Gastrocnemius medialis (tissue), 4 donors: Measurements from ENCODE around the gene DOCK7.

Source experiments
- POLR2A ChIP-seq, 2 donors: fragments of 450-650 bp; IDR thresholded peaks; one replicate each; pipeline ENCODE4 v1.6.1; 2017; ENCODE audit warnings: antibody characterized with exemption in 2 of 2, mild to moderate bottlenecking in 2 of 2, moderate library complexity in 2 of 2
- TF ChIP-seq, protein P1 (sequence below), 5 experiments: fragments of 450-650 bp in 3 of 5; fragments of 200-600 bp in 2 of 5; sonication (generic) in 2 of 5; IDR thresholded peaks in 4 of 5; conservative IDR thresholded peaks in 1 of 5; 1 replicate in 4 of 5; 2 replicates in 1 of 5; pipeline ENCODE4 v1.5.1; 2016 to 2019; ENCODE audit warnings: antibody characterized with exemption in 5 of 5, mild to moderate bottlenecking in 3 of 5, moderate library complexity in 3 of 5

GRCh38 chr1:62707744-62708120, 19.5 kb upstream of the DOCK7 start:
- TF ChIP-seq, protein P1, sequence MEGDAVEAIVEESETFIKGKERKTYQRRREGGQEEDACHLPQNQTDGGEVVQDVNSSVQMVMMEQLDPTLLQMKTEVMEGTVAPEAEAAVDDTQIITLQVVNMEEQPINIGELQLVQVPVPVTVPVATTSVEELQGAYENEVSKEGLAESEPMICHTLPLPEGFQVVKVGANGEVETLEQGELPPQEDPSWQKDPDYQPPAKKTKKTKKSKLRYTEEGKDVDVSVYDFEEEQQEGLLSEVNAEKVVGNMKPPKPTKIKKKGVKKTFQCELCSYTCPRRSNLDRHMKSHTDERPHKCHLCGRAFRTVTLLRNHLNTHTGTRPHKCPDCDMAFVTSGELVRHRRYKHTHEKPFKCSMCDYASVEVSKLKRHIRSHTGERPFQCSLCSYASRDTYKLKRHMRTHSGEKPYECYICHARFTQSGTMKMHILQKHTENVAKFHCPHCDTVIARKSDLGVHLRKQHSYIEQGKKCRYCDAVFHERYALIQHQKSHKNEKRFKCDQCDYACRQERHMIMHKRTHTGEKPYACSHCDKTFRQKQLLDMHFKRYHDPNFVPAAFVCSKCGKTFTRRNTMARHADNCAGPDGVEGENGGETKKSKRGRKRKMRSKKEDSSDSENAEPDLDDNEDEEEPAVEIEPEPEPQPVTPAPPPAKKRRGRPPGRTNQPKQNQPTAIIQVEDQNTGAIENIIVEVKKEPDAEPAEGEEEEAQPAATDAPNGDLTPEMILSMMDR (IDR thresholded peaks at IDR 0.05 in 4 of 5, conservative IDR thresholded peaks at IDR 0.05 in 1 of 5), result no peak
- no peak for TF ChIP-seq POLR2A (IDR thresholded peaks at IDR 0.05)
